Memory B cell (primary cell): ENCODE measurements around the gene ZNF212.

ENCODE experiments used
- ATAC-seq: fragments of 150-1000 bp; cut with Tn5 transposase; 2 replicates; pipeline ENCODE4 v1.10.0; 2021; ENCODE audit warnings: low read depth, mild to moderate bottlenecking, moderate library complexity
- DNase-seq, 2 donors: peaks; one replicate each; pipeline ENCODE4 v3.0.0; 2022; ENCODE audit warnings: low spot score in 2 of 2
- H3K27ac Mint-ChIP-seq: one replicate; pipeline ENCODE4 v1.8.0; 2022; ENCODE audit warnings: mild to moderate bottlenecking, moderate library complexity, mixed read lengths
- H3K27me3 Mint-ChIP-seq: one replicate; pipeline ENCODE4 v1.8.0; 2022; ENCODE audit warnings: mixed read lengths
- H3K36me3 Mint-ChIP-seq: one replicate; pipeline ENCODE4 v1.8.0; 2022; ENCODE audit warnings: mild to moderate bottlenecking, mixed read lengths
- H3K4me1 Mint-ChIP-seq: one replicate; pipeline ENCODE4 v1.8.0; 2022; ENCODE audit warnings: mixed read lengths
- H3K4me3 Mint-ChIP-seq: one replicate; pipeline ENCODE4 v1.8.0; 2022; ENCODE audit warnings: mild to moderate bottlenecking, moderate library complexity, mixed read lengths
- H3K9me3 Mint-ChIP-seq: one replicate; pipeline ENCODE4 v1.8.0; 2022; ENCODE audit warnings: mixed read lengths

The ZNF212 gene

DNA sequence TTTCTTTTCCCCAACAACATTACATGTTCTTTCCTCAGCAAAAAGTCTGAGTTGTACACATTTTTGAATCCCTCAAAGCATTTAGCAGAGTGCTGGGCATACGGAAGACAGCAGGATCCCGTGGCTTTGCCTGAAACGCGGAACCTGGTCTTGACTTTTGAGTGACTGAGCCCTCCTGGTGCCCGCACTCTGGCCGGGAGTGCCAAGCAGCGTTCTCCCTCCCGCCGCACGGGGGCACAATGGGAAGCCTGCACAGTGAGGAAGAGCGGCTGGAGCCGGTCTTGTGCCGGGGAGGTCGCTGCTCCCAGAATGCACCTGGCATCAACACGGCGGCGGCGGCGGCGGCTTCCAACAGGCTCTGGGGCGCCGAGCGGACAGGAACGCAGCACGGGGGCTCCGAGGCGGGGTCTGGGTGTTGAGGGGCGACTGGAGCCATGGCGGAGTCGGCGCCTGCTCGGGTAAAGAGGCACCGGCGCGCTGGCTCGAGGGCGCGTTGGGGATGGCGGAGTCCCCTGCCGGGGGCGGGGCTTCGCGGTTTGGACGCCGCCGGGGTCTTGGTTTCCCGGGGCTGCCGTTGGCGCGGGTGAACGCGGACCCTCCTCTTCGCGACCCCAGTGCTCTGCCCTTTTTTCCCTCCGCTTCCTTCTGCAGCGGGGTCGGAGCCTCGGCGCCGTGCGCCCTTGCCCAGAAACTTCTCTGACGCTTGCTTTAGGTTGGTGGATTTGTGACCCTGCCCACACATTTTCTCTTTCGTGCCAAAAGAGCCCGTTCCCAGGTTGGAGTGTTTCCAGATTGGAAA is at the start of gene ZNF212:
ZNF212 (plus strand) TSS at position 307 of the 799 bp plus-strand sequence; CDS start at position 435, 128 bp downstream.
- Mint-ChIP-seq H3K27ac (peak within 1 kb of the TSS; percentile 85), H3K36me3 (peaks cover 6% of the 10 kb centered on the region), H3K4me3 (peak within 1 kb of the TSS; percentile 92), H3K9me3 (no peaks in the 10 kb centered on the region), H3K4me1 (peaks cover 16% of the 10 kb centered on the region), H3K27me3 (no peaks in the 10 kb centered on the region)
- DNase-seq (peak; percentile 76 to 80), ATAC-seq (peak; percentile 97)

GRCh38 chr7:149191851-149192250 is 47.6 kb upstream of the ZNF212 start:
- peak overlapping the region; percentile 82 for H3K4me3 Mint-ChIP-seq
- H3K27ac Mint-ChIP-seq: no peak overlapping the region
- H3K36me3 Mint-ChIP-seq: no peaks in the 10 kb centered on the region
- no peaks in the 10 kb centered on the region for H3K27me3 Mint-ChIP-seq
- no peak for ATAC-seq
- peaks cover 9% of the 10 kb centered on the region for H3K4me1 Mint-ChIP-seq
- H3K9me3 Mint-ChIP-seq: no peaks in the 10 kb centered on the region
- DNase-seq: no peak

DNA sequence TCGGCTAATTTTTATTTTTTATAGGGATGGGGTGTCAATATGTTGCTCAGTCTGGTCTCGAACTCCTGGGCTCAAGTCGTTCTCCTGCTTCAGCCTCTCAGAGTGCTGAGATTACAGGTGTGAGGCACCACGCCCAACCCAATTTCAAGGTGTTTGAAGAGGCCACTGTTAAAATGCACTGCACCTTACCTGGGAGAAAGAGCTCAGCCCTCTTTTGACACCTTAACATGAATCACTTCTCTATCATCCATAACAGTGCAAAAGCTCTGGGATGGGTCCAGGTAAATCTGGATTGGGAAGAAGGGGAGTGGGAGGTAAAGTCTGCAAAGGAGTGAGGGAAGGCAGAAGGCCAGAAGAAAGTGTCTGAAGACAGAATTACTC is 44.7 kb upstream of the ZNF212 start:
- no peaks in the 10 kb centered on the region for H3K9me3 Mint-ChIP-seq
- no peaks in the 10 kb centered on the region for H3K27me3 Mint-ChIP-seq
- peaks cover 14% of the 10 kb centered on the region for H3K36me3 Mint-ChIP-seq
- ATAC-seq (no peak), DNase-seq (no peak)
- H3K4me1 Mint-ChIP-seq: peaks cover 12% of the 10 kb centered on the region
- no peak overlapping the region for H3K27ac Mint-ChIP-seq
- H3K4me3 Mint-ChIP-seq: peak overlapping the region; percentile 84

DNA sequence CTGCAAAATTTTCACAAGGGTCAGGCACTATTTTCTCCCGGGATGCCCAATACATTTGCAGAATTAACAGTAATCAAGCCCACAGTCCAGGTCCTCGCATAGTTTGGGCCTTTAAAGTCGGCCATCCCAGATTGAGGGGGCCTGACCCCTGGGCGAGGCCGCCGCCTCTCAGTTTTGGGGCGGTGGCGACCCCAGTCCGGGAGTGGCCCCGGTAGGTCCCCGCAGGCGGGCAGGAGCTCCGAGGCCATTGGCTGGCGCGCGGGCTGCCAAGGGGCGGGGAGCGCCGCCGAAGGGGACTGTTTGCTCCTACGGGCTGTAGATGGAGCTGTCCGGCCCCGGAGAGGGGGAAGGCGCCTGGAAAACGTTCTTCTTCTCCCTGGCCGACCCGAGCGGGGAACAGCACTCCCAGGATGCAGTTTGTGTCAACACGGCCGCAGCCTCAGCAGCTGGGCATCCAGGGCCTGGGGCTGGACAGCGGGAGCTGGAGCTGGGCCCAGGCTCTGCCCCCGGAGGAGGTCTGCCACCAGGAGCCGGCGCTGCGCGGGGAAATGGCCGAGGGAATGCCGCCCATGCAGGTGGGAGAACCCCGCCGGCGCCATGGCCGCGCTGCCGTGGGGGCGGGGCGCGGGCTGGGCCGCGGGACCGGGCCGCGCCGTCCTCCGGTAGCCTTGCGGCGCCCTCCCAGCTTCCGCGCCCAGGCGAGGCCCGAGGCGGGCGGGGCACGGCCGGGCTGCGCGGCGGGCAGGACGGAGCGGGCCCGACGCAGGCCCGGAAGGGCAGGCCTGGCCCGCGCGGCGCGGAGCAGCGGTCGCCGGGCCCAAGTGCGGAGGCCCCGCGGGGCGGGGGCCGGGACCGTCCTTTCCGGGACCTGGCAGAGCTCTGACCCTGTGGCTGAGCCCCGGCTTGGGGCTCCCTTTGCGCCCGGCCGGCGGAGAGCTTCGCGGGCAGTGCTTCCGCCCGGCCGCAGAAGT is 44.0 kb upstream of the ZNF212 start, which contains the start of gene ZNF282:
ZNF282 (plus strand) TSS at position 367 of the 971 bp plus-strand sequence; CDS start at position 411, 44 bp downstream.
- H3K4me1 Mint-ChIP-seq: peaks cover 10% of the 10 kb centered on the region
- H3K27me3 Mint-ChIP-seq: no peaks in the 10 kb centered on the region
- H3K9me3 Mint-ChIP-seq: no peaks in the 10 kb centered on the region
- DNase-seq: peak; percentile 46 to 64
- H3K27ac Mint-ChIP-seq: peak within 1 kb of the TSS; percentile 78
- peaks cover 18% of the 10 kb centered on the region for H3K36me3 Mint-ChIP-seq
- H3K4me3 Mint-ChIP-seq: peak within 1 kb of the TSS; percentile 87
- peak; percentile 87 for ATAC-seq

- H3K4me1 Mint-ChIP-seq: peaks cover 10% of the 10 kb centered on the region
- peak overlapping the region; percentile 78 for H3K27ac Mint-ChIP-seq
- peaks cover 23% of the 10 kb centered on the region for H3K36me3 Mint-ChIP-seq
- H3K4me3 Mint-ChIP-seq: peak overlapping the region; percentile 87
- H3K27me3 Mint-ChIP-seq: no peaks in the 10 kb centered on the region
- no peaks in the 10 kb centered on the region for H3K9me3 Mint-ChIP-seq
- ATAC-seq (peak; percentile 4), DNase-seq (peak in 1 of 2 donors; percentile 21)
These were observed 43.2 kb upstream of the ZNF212 start for GRCh38 chr7:149196151-149196704.

- ATAC-seq: no peak
- H3K4me1 Mint-ChIP-seq: peaks cover 11% of the 10 kb centered on the region
These were observed 42.7 kb upstream of the ZNF212 start for GRCh38 chr7:149196705-149197171.

GRCh38 chr7:149197675-149198074 is 41.8 kb upstream of the ZNF212 start:
- Mint-ChIP-seq H3K36me3 (peaks cover 28% of the 10 kb centered on the region), H3K27ac (no peak overlapping the region), H3K4me3 (no peak overlapping the region), H3K27me3 (no peaks in the 10 kb centered on the region), H3K4me1 (peaks cover 13% of the 10 kb centered on the region), H3K9me3 (no peaks in the 10 kb centered on the region)
- no peak for ATAC-seq
- DNase-seq: no peak

More at GRCh38 chr7:149196705-149197171, 42.7 kb upstream of the ZNF212 start:
- DNase-seq: peak in 1 of 2 donors; percentile 11
- Mint-ChIP-seq H3K27me3 (no peaks in the 10 kb centered on the region), H3K4me3 (peak overlapping the region; percentile 87), H3K27ac (peak overlapping the region; percentile 78), H3K9me3 (no peaks in the 10 kb centered on the region), H3K36me3 (peaks cover 25% of the 10 kb centered on the region)

GRCh38 chr7:149198161-149198816 is 41.2 kb upstream of the ZNF212 start:
- Mint-ChIP-seq H3K27me3 (no peaks in the 10 kb centered on the region), H3K36me3 (peaks cover 32% of the 10 kb centered on the region), H3K27ac (no peak overlapping the region), H3K4me1 (peaks cover 13% of the 10 kb centered on the region), H3K4me3 (no peak overlapping the region), H3K9me3 (no peaks in the 10 kb centered on the region)
- DNase-seq: no peak
- ATAC-seq: no peak

DNA sequence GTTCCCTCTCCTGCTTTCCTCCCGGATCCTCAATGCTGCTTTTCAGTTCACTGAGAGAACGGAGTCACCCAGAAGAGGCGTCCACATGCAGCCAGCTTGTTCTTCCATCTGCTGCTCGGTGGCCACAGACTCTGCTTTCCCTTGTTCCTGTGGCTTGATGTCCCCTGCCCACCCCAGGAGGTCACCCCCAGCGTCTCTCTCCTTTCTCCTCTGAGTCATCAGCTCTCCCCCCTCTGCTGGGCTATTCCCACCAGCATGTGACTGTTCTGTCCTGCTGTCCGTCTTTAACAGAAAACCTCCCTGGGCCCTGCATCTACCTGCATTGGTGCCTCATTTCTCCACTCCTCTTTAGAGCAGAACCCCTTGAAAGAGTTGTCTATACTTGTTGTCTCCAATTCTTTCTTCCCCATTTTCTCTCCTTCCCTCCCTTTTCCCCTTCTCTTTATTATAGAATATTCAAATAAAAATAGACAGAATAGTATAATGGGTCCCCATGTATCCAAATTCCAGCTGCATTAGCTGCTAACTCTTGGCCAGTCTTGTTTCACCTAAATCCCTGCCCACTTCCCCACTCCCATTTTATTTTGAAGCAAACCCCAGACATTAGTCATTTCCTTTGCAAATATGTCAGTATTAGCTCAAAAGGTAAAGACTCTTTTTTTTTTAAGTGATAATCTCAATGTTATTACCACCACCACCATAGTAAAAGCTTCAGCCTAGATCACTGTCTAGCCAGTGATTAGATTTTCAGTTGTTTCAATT is 40.0 kb upstream of the ZNF212 start:
- DNase-seq (no peak), ATAC-seq (no peak)
- Mint-ChIP-seq H3K4me3 (peak overlapping the region; percentile 11), H3K27ac (peak overlapping the region; percentile 70), H3K4me1 (peaks cover 13% of the 10 kb centered on the region), H3K27me3 (no peaks in the 10 kb centered on the region), H3K36me3 (peaks cover 40% of the 10 kb centered on the region), H3K9me3 (no peaks in the 10 kb centered on the region)

- DNase-seq (no peak), ATAC-seq (no peak)
- Mint-ChIP-seq H3K36me3 (peaks cover 54% of the 10 kb centered on the region), H3K4me3 (no peak overlapping the region), H3K4me1 (peaks cover 8% of the 10 kb centered on the region), H3K27ac (no peak overlapping the region), H3K9me3 (no peaks in the 10 kb centered on the region), H3K27me3 (no peaks in the 10 kb centered on the region)
These were observed 36.6 kb upstream of the ZNF212 start for GRCh38 chr7:149202831-149203231.

- Mint-ChIP-seq H3K27ac (no peak overlapping the region), H3K9me3 (no peaks in the 10 kb centered on the region), H3K36me3 (peaks cover 40% of the 10 kb centered on the region), H3K4me3 (no peak overlapping the region), H3K4me1 (peaks cover 5% of the 10 kb centered on the region), H3K27me3 (no peaks in the 10 kb centered on the region)
- ATAC-seq: no peak
- no peak for DNase-seq
These were observed 33.6 kb upstream of the ZNF212 start for GRCh38 chr7:149205690-149206381.

DNA sequence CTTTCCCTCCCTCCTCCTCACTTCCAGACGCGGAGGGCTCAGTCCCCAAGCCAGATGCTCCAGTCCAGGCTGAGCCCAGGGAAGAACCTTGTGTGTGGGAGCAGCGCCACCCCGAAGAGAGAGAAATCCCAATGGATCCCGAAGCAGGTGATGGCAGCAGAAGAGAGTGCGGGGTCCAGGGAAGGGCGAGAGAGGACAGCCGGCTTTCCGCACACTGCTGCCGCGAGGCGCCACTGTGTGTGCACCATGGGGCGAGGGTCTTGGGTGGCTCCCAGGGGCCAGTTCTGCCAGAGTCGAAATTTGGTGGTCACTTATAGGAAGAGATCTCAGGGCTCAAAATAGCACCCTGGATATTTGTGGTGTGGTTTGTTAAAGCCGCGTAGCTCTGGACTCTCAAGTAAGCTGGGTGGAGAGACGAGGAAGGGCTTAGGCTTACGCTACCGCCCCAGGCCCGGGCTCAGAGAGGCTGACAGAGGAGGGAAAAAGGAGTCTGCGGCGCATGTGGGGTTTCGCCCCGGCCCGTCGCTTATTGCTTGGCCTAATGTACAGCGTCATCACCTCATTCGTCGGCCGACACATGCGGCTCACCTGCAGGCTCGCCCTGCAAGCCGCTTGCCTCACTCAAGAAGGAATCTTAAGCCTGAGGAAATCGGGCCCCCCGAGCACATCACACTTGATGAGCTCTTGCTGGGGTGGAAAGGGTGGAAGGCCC is 32.0 kb upstream of the ZNF212 start:
- H3K27me3 Mint-ChIP-seq: no peaks in the 10 kb centered on the region
- no peaks in the 10 kb centered on the region for H3K9me3 Mint-ChIP-seq
- no peaks in the 10 kb centered on the region for H3K4me1 Mint-ChIP-seq
- ATAC-seq: no peak
- no peak overlapping the region for H3K4me3 Mint-ChIP-seq
- peaks cover 42% of the 10 kb centered on the region for H3K36me3 Mint-ChIP-seq
- H3K27ac Mint-ChIP-seq: no peak overlapping the region
- DNase-seq: no peak
